ENCODE measurements around the gene SENP5. TPM values are rescaled to one million over a fixed set of nuclear protein-coding genes. Genes with fewer than 3 reads are reported as not detected.
"Not testable (repeated sequence)": the region's sequence is repeated elsewhere in the genome, so short reads cannot be mapped to it uniquely, and the experiment has no call there.

The SENP5 gene
- total RNA-seq, 1 donor from 2014 or later, result 34.4 TPM

DNA sequence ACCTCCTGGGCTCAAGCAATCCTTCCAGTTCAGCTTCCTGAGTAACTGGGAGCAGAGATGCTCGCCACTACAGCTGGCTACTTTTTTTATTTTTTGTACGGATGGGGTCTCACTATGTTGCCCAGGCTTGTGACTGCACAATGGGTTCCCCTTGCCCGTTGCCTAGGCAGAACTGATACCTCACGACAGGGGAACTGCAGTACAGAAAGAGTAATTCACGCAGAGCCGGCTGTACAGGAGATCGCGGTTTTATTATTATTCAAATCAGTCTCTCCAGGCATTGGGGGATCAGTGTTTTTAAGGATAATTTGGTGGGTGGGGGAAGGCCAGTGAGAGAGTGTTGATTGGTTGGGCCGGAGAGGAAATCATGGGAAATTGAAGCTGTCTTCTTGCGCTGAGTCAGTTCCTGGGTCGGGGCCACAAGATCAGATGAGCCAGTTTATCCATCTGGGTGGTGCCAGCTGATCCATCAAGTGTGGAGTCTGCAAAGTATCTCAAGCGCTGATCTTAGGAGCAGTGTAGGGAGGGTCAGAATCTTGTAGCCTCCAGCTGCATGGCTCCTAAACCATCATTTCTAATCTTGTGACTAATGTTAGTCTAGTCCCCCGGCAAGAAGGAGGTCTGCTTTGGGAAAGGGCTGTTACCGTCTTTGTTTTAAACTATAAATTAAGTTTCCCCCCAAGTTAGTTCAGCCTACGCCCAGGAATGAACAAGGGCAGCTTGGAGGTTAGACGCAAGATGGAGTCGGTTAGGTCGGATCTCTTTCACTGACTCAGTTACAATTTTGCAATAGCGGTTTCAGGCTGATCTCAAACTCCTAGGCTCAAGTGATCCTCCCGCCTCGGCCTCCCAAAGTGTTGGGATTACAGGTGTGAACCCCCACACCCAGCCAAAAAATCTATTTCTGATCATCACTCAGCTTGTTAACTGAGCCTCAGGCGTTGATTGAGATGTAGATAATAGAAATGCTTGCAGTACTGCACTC is 23.2 kb upstream of the SENP5 start:
- not testable (repeated sequence) for H3K27me3 ChIP-seq (ENCODE audit: control insufficient read depth in 3 of 3, insufficient read depth in 3 of 3, low read length in 3 of 3); H3K4me3 ChIP-seq (ENCODE audit: low read length in 3 of 3); H3K9ac ChIP-seq (ENCODE audit: low read depth in 1 of 3, low read length in 3 of 3); H3K36me3 ChIP-seq (ENCODE audit: control insufficient read depth in 3 of 3, insufficient read depth in 3 of 3, low read length in 3 of 3); H3K9me3 ChIP-seq (ENCODE audit: control insufficient read depth in 3 of 3, low read length in 3 of 3); H3K4me1 ChIP-seq (ENCODE audit: control insufficient read depth in 3 of 3, insufficient read depth in 3 of 3, low read length in 3 of 3)
- peak overlapping the region; percentile 25 for H3K27ac ChIP-seq (ENCODE audit: low read depth, low read length)

GRCh38 chr3:196848375-196848774 is 19.3 kb upstream of the SENP5 start:
- H3K9me3 ChIP-seq (ENCODE audit: control insufficient read depth in 3 of 3, low read length in 3 of 3); H3K36me3 ChIP-seq (ENCODE audit: control insufficient read depth in 3 of 3, insufficient read depth in 3 of 3, low read length in 3 of 3); H3K27ac ChIP-seq (ENCODE audit: low read depth, low read length); H3K4me3 ChIP-seq (ENCODE audit: low read length in 3 of 3); H3K4me1 ChIP-seq (ENCODE audit: control insufficient read depth in 3 of 3, insufficient read depth in 3 of 3, low read length in 3 of 3); H3K9ac ChIP-seq (ENCODE audit: low read depth in 1 of 3, low read length in 3 of 3); H3K27me3 ChIP-seq (ENCODE audit: control insufficient read depth in 3 of 3, insufficient read depth in 3 of 3, low read length in 3 of 3): not testable (repeated sequence)

DNA sequence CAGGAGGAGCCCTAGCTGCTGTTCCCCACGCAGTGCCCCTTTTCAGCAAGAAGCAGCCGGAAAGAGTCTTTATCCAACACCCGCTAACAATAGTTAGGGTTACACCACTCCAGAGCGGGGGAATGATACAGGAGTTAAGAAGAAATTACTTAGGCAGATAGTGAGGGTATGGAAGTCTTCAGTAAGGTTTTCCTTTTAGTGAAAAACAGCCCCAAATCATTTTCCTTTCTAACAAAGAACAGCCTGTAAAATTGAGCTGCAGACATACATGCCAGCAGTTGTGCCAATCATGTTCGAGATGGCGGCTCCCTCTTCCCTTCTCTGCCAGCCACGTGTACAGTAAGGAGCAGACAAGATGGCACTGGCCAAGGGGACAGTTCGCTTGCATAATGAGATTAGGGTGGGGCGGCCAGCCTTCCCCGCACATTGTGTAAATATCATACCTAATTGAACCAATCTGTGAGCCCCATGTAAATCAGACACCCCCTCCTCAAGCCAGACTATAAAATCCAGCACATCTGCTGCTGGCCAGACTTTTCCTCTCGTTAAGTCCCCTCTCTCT is 18.5 kb upstream of the SENP5 start:
- Histone ChIP-seq H3K4me3 (ENCODE audit: low read length in 3 of 3) (no peak overlapping the region), H3K9me3 (ENCODE audit: control insufficient read depth in 3 of 3, low read length in 3 of 3) (no peaks in the 10 kb centered on the region), H3K9ac (ENCODE audit: low read depth in 1 of 3, low read length in 3 of 3) (no peak overlapping the region), H3K36me3 (ENCODE audit: control insufficient read depth in 3 of 3, insufficient read depth in 3 of 3, low read length in 3 of 3) (no peaks in the 10 kb centered on the region), H3K27ac (ENCODE audit: low read depth, low read length) (no peak overlapping the region), H3K27me3 (ENCODE audit: control insufficient read depth in 3 of 3, insufficient read depth in 3 of 3, low read length in 3 of 3) (no peaks in the 10 kb centered on the region), H3K4me1 (ENCODE audit: control insufficient read depth in 3 of 3, insufficient read depth in 3 of 3, low read length in 3 of 3) (no peaks in the 10 kb centered on the region)

GRCh38 chr3:196863000-196863399 is 4.7 kb upstream of the SENP5 start:
- not testable (repeated sequence) for H3K4me1 ChIP-seq (ENCODE audit: control insufficient read depth in 3 of 3, insufficient read depth in 3 of 3, low read length in 3 of 3); H3K36me3 ChIP-seq (ENCODE audit: control insufficient read depth in 3 of 3, insufficient read depth in 3 of 3, low read length in 3 of 3); H3K9me3 ChIP-seq (ENCODE audit: control insufficient read depth in 3 of 3, low read length in 3 of 3); H3K9ac ChIP-seq (ENCODE audit: low read depth in 1 of 3, low read length in 3 of 3); H3K4me3 ChIP-seq (ENCODE audit: low read length in 3 of 3); H3K27ac ChIP-seq (ENCODE audit: low read depth, low read length); H3K27me3 ChIP-seq (ENCODE audit: control insufficient read depth in 3 of 3, insufficient read depth in 3 of 3, low read length in 3 of 3)

DNA sequence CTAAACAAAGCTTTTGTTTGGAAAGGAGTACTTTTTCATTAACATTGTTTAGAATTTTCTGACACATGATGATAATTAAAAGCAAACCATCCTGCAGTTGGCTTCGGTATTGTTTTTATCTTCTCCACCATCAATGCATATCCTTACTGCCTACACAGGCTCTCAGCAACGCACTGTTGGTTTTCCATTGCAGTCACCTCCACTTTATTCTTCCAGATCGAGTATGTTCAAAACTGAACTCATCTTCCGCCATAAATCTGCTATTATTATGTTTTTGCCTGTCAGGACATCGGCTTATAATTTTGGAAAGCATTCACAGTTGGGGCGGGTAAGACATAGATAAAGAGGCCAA is 589 bp upstream of the SENP5 start:
- Histone ChIP-seq H3K27me3 (ENCODE audit: control insufficient read depth in 3 of 3, insufficient read depth in 3 of 3, low read length in 3 of 3) (no peaks in the 10 kb centered on the region), H3K9ac (ENCODE audit: low read depth in 1 of 3, low read length in 3 of 3) (peak overlapping the region; percentile 86 to 97 (median 95)), H3K4me1 (ENCODE audit: control insufficient read depth in 3 of 3, insufficient read depth in 3 of 3, low read length in 3 of 3) (peaks cover 13 to 16% (median 15%) of the 10 kb centered on the region in 3 donors), H3K9me3 (ENCODE audit: control insufficient read depth in 3 of 3, low read length in 3 of 3) (no peaks in the 10 kb centered on the region), H3K27ac (ENCODE audit: low read depth, low read length) (peak overlapping the region; percentile 83), H3K36me3 (ENCODE audit: control insufficient read depth in 3 of 3, insufficient read depth in 3 of 3, low read length in 3 of 3) (peaks cover 0 to 3% (median 0%) of the 10 kb centered on the region in 3 donors), H3K4me3 (ENCODE audit: low read length in 3 of 3) (peak overlapping the region; percentile 87 to 95 (median 93))

- Histone ChIP-seq H3K4me1 (ENCODE audit: control insufficient read depth in 3 of 3, insufficient read depth in 3 of 3, low read length in 3 of 3) (peaks cover 13 to 20% (median 15%) of the 10 kb centered on the region in 3 donors), H3K27me3 (ENCODE audit: control insufficient read depth in 3 of 3, insufficient read depth in 3 of 3, low read length in 3 of 3) (no peaks in the 10 kb centered on the region), H3K9me3 (ENCODE audit: control insufficient read depth in 3 of 3, low read length in 3 of 3) (no peaks in the 10 kb centered on the region), H3K27ac (ENCODE audit: low read depth, low read length) (peak overlapping the region; percentile 83), H3K36me3 (ENCODE audit: control insufficient read depth in 3 of 3, insufficient read depth in 3 of 3, low read length in 3 of 3) (peaks cover 0 to 3% (median 0%) of the 10 kb centered on the region in 3 donors), H3K4me3 (ENCODE audit: low read length in 3 of 3) (peak overlapping the region; percentile 87 to 96 (median 95)), H3K9ac (ENCODE audit: low read depth in 1 of 3, low read length in 3 of 3) (peak overlapping the region; percentile 93 to 97 (median 96))
Observed at GRCh38 chr3:196868297-196868661, 559 bp downstream of the SENP5 start.

GRCh38 chr3:196872316-196872715 is 4.6 kb downstream of the SENP5 start:
- H3K27me3 ChIP-seq (ENCODE audit: control insufficient read depth in 3 of 3, insufficient read depth in 3 of 3, low read length in 3 of 3), result no peaks in the 10 kb centered on the region

DNA sequence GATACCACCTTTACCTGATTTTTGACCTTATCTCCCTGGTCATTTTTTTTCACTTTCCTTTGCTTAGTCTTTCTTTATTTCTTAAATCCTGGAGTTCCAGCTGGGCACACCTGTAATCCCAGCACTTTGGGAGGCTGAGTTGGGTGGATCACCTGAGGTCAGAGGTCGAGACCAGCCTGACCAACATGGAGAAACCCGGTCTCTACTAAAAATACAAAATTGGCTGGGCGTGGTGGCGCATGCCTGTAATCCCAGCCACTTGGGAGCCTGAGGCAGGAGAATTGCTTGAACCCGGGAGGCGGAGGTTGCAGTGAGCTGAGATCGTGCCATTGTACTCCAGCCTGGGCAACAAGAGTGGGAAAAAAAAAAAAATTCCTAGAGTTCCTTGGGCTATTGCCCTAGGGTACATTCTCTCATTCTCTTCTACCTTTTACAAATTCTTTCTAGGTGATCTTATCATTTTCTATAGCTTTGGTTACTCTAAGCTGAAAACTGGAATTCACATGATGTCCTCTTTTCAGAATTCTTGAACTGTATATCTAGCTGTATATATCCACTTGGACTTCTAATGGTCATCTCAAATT is 6.9 kb downstream of the SENP5 start:
- H3K27me3 ChIP-seq (ENCODE audit: control insufficient read depth in 3 of 3, insufficient read depth in 3 of 3, low read length in 3 of 3); H3K4me1 ChIP-seq (ENCODE audit: control insufficient read depth in 3 of 3, insufficient read depth in 3 of 3, low read length in 3 of 3); H3K4me3 ChIP-seq (ENCODE audit: low read length in 3 of 3); H3K27ac ChIP-seq (ENCODE audit: low read depth, low read length); H3K36me3 ChIP-seq (ENCODE audit: control insufficient read depth in 3 of 3, insufficient read depth in 3 of 3, low read length in 3 of 3); H3K9me3 ChIP-seq (ENCODE audit: control insufficient read depth in 3 of 3, low read length in 3 of 3); H3K9ac ChIP-seq (ENCODE audit: low read depth in 1 of 3, low read length in 3 of 3): not testable (repeated sequence)

More at GRCh38 chr3:196872316-196872715, 4.6 kb downstream of the SENP5 start:
- no peak overlapping the region for H3K9ac ChIP-seq (ENCODE audit: low read depth in 1 of 3, low read length in 3 of 3)
- H3K27ac ChIP-seq (ENCODE audit: low read depth, low read length), result no peak overlapping the region
- peaks cover 10 to 16% (median 13%) of the 10 kb centered on the region in 3 donors for H3K4me1 ChIP-seq (ENCODE audit: control insufficient read depth in 3 of 3, insufficient read depth in 3 of 3, low read length in 3 of 3)
- H3K36me3 ChIP-seq (ENCODE audit: control insufficient read depth in 3 of 3, insufficient read depth in 3 of 3, low read length in 3 of 3), result peaks cover 0 to 3% (median 0%) of the 10 kb centered on the region in 3 donors
- H3K4me3 ChIP-seq (ENCODE audit: low read length in 3 of 3), result no peak overlapping the region
- no peaks in the 10 kb centered on the region for H3K9me3 ChIP-seq (ENCODE audit: control insufficient read depth in 3 of 3, low read length in 3 of 3)

DNA sequence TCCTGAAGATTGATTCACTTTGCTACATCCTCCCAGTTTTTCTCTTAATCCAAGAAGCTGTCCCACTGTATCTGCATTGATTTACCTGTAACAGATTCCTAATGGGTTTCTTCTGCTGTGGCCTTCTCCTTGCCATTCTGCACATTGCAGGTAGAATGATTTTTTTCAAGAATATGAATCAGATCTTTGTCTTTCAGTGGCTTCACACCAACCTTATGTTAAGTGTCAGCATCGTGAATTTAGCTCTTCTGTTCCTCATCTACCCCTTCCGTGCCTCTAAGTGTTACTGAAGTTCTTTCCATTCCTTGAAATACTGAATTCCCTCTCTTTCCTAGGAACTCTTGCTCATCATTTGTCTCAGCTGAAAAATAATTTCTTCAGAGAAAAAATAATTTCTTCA is 7.5 kb downstream of the SENP5 start:
- Histone ChIP-seq H3K9me3 (ENCODE audit: control insufficient read depth in 3 of 3, low read length in 3 of 3) (no peaks in the 10 kb centered on the region), H3K36me3 (ENCODE audit: control insufficient read depth in 3 of 3, insufficient read depth in 3 of 3, low read length in 3 of 3) (no peaks in the 10 kb centered on the region), H3K4me3 (ENCODE audit: low read length in 3 of 3) (no peak overlapping the region), H3K27me3 (ENCODE audit: control insufficient read depth in 3 of 3, insufficient read depth in 3 of 3, low read length in 3 of 3) (no peaks in the 10 kb centered on the region), H3K4me1 (ENCODE audit: control insufficient read depth in 3 of 3, insufficient read depth in 3 of 3, low read length in 3 of 3) (peaks cover 0 to 6% (median 0%) of the 10 kb centered on the region in 3 donors), H3K9ac (ENCODE audit: low read depth in 1 of 3, low read length in 3 of 3) (no peak overlapping the region), H3K27ac (ENCODE audit: low read depth, low read length) (no peak overlapping the region)

DNA sequence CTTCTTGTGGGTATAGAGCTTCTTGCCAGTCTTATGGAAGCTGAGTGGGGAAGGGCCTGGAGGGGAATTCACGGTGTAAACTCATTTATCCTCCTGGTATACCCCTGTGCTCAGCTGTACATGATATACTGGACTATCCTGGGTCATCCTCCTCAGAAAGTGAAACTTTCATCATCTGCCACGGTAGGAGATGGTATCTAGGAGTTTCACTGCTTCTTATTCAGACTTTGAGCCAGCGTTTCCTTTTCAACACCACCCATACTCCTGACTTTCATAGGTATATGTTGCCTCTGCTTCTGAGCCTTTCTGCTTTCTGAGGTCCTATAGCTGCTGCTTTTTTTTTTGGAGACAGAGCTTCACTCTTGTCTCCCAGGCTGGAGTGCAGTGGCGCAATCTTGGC is 15.6 kb downstream of the SENP5 start:
- Histone ChIP-seq H3K4me3 (ENCODE audit: low read length in 3 of 3) (no peak overlapping the region), H3K36me3 (ENCODE audit: control insufficient read depth in 3 of 3, insufficient read depth in 3 of 3, low read length in 3 of 3) (peaks cover 5 to 16% (median 9%) of the 10 kb centered on the region in 3 donors), H3K27me3 (ENCODE audit: control insufficient read depth in 3 of 3, insufficient read depth in 3 of 3, low read length in 3 of 3) (no peaks in the 10 kb centered on the region), H3K9me3 (ENCODE audit: control insufficient read depth in 3 of 3, low read length in 3 of 3) (no peaks in the 10 kb centered on the region), H3K9ac (ENCODE audit: low read depth in 1 of 3, low read length in 3 of 3) (no peak overlapping the region), H3K27ac (ENCODE audit: low read depth, low read length) (no peak overlapping the region), H3K4me1 (ENCODE audit: control insufficient read depth in 3 of 3, insufficient read depth in 3 of 3, low read length in 3 of 3) (no peaks in the 10 kb centered on the region)

All from skeletal muscle tissue (tissue), 4 donors.